ENCODE measurements around the gene SEH1L.
"Not testable (repeated sequence)": the region's sequence is repeated elsewhere in the genome, so short reads cannot be mapped to it uniquely, and the experiment has no call there.

SEH1L gene

GRCh38 chr18:12996661-12997292, 49.0 kb downstream of the SEH1L start:
- DNase-seq, result no peak

- DNase-seq, result not testable (repeated sequence)
These were observed 49.5 kb downstream of the SEH1L start for GRCh38 chr18:12997330-12997729.

DNA sequence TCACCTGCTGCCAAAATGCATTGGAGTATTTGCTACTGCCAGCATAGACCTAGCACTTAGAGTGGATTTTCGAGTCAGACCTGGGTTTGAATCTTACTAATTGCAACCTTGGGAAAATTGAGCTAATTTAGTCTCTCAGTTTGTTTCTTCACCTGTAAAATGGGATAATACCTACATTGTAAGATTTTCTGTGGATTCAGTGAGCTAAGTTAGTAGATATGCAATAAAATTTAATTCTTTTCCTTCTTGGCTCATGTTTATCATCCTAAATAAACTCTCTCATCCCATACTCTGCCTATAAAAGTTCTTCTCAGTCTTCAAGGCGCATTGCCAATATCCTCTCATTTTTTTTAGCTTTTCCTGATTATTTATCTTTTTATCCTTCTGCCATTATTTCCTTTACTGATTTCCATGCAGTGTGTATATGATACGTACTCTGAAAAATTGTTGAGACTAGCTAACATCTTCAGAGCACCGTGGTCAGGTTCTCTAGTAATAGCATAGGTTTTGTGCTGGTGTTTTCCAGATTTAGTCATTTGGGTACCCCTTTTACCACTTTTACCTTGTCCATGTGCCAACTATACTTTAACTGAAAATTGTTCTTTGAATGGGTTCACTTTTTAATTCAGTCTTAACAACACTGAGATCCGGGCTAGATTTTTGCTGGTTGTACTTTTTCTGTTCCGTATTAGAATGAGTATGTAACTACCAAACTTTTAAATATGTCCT, 50.7 kb downstream of the SEH1L start:
- no peak for DNase-seq

DNA sequence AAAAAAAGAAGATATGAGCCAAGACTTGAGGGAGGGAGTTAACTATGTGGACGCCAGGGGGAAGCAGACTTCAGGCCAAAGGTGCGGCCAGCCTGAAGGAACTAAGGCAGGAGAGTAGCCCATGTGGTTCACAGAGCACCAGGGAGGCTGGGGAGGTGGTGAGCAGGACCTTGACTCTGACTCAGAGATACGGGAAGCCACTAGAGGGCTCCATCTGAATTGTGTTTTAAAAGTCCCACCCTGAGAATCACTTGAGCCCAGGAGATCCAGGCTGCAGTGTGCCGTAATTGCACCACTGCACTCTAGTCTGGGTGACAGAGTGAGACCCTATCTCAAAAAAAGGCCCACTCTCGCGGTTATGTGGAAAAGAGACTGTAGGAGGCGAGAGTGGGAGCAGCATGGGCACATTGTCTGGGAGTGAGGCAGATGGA, 55.7 kb downstream of the SEH1L start:
- DNase-seq, result peak; percentile 72

GRCh38 chr18:13004396-13004795, 56.6 kb downstream of the SEH1L start:
- no peak for DNase-seq

DNA sequence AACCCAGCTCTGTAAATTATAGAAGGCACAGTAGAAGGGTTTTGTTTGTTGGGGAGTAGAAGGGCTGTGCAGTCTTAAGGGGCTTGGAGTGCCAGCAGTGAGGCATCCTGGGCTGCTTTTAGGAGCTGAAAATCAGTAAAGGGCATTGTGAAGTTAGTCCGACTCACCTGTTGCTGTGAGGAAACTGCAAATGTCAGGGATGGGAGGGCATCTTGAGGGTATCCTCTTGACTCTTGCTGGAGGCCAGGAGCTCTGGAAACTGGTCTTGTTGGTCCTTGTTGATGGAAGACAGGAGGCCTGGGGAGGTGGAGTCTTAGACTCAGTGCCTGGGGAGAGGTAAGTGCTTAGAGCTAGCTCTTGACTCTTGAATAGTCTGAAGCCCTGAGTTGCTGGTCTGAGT, 57.5 kb downstream of the SEH1L start:
- no peak for DNase-seq

- DNase-seq, result peak; percentile 7
These were observed 58.9 kb downstream of the SEH1L start for GRCh38 chr18:13006531-13007247.

DNA sequence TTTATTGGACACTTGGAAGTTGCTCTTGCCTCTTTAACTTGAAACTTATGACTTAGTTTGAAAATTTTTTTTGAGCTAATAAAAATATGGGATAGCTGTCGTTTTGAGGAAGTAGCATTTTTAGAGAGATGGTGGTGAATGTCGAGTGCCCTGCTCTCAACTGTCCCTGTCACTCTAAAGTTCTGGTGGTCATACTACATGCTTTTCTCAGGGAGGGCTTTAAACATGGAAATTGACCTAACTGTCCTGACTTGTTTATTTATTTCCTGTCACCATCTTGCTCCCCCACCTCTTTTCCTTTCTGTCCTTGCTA, 59.4 kb downstream of the SEH1L start:
- no peak for DNase-seq

DNA sequence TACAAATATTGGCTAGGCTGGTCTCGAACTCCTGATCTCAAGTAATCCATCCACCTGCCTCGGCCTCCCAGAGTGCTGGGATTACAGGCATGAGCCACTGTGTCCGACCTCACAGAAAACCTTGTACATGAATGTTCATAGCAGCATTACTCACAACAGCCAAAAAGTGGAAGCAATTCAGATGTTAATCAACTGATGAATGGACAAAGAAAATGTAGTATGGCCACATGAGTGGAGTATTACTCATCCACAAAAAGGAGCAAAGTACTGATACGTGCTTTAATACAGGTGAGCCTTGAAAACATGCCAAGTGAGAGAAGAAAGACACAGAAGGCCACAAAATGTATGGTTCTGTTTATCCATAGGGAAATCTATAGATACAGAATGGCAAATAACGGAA, 63.9 kb downstream of the SEH1L start:
- DNase-seq, result no peak

DNA sequence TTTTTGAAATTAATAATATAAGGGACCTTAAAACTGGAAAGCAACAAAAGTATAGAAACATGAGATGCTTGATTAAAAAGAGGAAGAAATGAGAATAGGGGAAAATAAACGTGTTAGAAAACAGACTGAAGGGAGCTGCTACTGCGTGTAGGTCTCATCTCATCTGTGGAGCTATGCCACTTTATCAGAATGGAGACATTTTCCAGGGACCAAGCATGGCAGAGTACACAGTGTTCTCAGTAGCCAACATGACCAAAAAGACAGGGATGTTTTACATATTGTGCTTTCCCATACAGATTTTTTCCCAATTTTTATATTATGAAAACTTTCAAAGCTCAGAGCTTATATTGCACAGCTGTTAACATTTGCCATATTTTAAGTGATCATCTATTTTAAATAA, 66.4 kb downstream of the SEH1L start:
- no peak for DNase-seq

GRCh38 chr18:13014818-13015217, 67.0 kb downstream of the SEH1L start:
- DNase-seq, result no peak

GRCh38 chr18:13017247-13017875, 69.5 kb downstream of the SEH1L start:
- DNase-seq, result no peak

GRCh38 chr18:13018374-13018773, 70.6 kb downstream of the SEH1L start:
- DNase-seq, result no peak

GRCh38 chr18:13019301-13019700, 71.5 kb downstream of the SEH1L start:
- DNase-seq, result no peak

DNA sequence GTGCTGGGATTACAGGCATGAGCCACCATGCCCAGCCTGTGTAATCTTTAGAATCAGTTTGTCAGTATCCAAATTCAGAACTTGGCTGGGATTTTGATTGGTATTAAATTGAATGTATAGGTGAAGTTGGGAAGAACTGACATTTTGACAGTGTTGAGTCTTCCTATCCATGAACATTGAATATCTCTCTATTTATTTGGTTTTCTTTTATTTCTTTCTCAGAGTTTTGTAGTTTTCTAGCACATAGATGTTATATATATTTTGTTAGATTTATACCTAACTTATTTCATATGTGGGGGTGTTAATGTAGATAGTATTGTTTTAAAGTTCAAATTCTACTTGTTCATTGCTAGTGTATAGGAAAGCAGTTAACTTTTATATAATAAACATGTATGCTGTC, 74.8 kb downstream of the SEH1L start:
- DNase-seq, result no peak

- no peak for DNase-seq
These were observed 77.4 kb downstream of the SEH1L start for GRCh38 chr18:13025233-13025632.

GRCh38 chr18:13026583-13027270, 78.9 kb downstream of the SEH1L start:
- DNase-seq, result no peak

DNA sequence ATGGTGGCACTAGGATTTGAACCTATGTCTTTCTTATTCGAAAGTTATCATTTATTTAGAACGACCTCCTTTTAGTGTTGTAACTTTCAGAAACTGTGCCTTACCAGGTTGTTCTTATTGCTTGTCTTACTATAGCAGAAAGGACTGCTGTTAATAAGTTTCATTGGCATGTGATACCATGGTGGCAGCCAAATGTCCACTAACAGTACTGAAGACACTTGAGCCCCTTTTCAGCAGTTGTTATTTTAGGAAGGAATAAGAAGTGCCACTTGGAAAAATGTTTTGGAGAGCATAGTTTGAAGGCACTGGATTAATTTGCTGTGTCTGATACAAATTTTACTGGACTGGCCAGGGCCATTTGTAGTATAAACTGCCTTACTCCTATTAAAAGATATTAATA, 81.1 kb downstream of the SEH1L start:
- DNase-seq, result no peak

- no peak for DNase-seq
These were observed 84.4 kb downstream of the SEH1L start for GRCh38 chr18:13032173-13032572.

- DNase-seq, result peak; percentile 51
These were observed 87.6 kb downstream of the SEH1L start for GRCh38 chr18:13035249-13035914.

DNA sequence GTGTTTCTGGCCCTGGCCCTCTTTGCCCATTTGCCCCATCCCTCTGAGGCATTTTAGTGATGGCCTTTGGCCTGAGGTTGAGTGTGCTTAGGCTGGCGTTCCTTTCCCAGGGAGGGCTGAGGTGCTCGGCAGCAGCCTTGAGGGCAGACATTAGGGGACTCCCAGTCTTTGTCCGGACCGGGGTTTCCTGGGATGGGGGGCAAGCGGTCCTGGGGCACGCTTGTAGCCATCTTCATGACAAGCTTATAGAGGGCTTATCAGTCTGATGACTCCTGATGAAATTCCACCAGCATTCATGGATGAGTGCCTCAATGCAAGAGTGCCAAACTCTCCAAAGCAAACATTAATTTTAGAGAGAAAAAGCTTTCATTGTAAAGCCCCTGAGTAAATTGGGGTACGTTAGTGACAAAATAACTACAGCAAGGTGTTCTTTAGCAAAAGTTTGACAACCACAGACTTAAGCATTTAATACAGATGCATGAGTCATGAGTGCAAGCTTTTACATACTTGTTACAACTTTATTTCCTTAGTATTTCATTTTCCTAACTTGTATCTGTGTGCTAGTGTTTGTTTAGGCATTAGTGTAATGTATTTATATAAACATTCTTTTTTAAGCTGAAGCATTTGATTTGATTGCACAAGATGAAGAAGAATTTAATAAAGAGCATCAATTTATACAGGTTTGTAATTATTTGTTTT, 89.0 kb downstream of the SEH1L start:
- peak; percentile 14 for DNase-seq

Data from fibroblast of skin of abdomen (primary cell).